Activated CD4-positive, alpha-beta T cell treated with anti-CD3 and anti-CD28 coated beads for 48 hours (primary cell): ENCODE data around the gene SNRNP25.

Source experiments
- DNase-seq: peaks from one replicate; pipeline ENCODE4 v3.0.0-alpha.2; 2020

SNRNP25 gene

DNA sequence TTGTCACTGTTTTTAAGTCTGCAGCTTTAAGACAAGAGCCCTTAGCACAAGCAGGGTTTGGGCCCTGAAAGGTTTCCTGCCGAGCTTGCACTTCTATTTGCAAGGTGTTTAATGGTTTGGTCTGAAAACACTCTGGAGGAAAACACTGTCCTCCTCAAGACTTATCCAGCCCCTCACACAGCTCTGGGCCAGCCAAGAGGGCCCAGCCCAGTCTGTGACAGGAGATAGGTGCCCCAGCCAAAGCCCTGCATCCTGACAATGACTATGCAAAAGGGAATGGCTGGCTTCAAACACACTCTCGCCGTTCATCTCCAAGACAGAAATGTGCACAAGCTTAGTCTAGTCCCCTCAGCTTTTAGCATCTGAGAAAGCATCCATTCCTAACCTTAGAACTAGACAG, 51.3 kb downstream of the SNRNP25 start:
- no peak for DNase-seq

DNA sequence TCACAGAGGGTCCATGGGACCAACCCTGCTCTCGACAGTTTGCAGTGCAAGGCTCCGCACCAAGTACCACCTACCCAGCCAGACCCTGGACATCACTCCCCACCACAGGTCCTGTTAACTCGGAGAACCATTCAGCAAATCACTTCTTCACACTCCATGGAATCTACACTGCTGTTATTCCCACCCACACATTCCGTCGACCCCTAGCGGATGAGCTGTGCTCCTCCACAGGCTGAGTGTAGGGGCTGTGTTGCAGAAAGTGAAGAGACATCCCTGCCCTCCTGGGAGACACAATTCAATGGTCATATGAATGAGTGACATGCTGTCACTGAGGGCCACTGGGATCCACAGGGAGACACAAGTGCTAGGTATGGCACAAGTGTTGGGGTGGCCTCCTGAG, 51.9 kb downstream of the SNRNP25 start:
- DNase-seq: no peak

DNA sequence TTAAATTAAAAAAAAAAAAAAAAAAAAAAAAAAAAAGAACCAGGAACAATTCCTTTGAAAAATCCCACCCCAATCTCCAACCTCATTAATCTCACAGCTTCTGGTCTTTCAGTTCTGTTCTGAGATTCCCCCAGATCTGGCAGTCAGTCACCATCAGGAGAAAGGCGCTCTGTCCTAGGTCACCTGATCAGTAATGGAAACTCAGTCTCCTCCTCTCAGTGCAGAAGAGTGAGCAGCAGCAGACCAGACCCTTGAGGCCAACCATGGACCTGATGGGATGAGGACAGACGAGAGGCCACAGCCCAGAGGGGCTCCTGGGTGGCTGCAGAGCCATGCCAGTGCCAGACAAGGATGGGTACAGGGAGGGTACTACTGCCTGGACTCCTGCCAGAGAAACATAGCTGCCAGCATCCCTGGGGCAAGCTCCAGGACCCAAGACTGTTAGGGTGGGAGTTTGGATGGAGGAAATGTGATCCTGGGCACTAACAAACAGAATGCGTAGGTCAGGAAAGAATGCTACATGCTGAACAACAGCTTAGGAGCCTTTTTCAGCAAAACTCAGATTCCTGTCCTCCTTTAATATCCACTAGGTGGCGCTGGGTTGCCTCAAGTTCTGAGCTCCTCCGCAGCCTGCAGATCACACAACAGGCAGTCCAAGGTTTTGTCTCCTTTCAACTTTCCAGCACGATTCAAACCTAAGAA, 53.1 kb downstream of the SNRNP25 start:
- DNase-seq: peak; percentile 63
